Fibroblast of lung (primary cell): ENCODE measurements around the gene ADAP1. TPM values are rescaled to one million over a fixed set of nuclear protein-coding genes. Genes with fewer than 3 reads are reported as not detected.

Source experiments
- DNase-seq, 2 donors: peaks; one replicate each; pipeline versions ENCODE4 v3.0.0 to v3.0.0-alpha.2; 2010; ENCODE audit warnings: low read depth in 2 of 2
- H2AFZ ChIP-seq: 2 replicates; pipeline ENCODE4 v1.5.1; 2012; ENCODE audit warnings: low read length, control low read depth, inconsistent platforms
- H3K27ac ChIP-seq: 2 replicates; pipeline ENCODE4 v1.5.1; 2011; ENCODE audit warnings: low read length, control low read depth; ENCODE audit not compliant: insufficient read depth
- H3K27me3 ChIP-seq: 2 replicates; pipeline ENCODE4 v1.5.1; 2011; ENCODE audit warnings: mild to moderate bottlenecking, low read length; ENCODE audit not compliant: control insufficient read depth, insufficient read depth
- H3K36me3 ChIP-seq: 2 replicates; pipeline ENCODE4 v1.5.1; 2011; ENCODE audit warnings: low read length; ENCODE audit not compliant: control insufficient read depth, insufficient read depth
- H3K4me1 ChIP-seq: 2 replicates; pipeline ENCODE4 v1.5.1; 2011; ENCODE audit warnings: low read length; ENCODE audit not compliant: control insufficient read depth, insufficient read depth; ENCODE audit errors: extremely low read depth
- H3K4me2 ChIP-seq: 2 replicates; pipeline ENCODE4 v1.5.1; 2011; ENCODE audit warnings: low read length, control low read depth; ENCODE audit not compliant: insufficient read depth; ENCODE audit errors: extremely low read depth
- H3K4me3 ChIP-seq, 4 experiments: fragments of 200-600 bp in 1 of 4; sonication (generic) in 1 of 4; replicated peaks in 1 of 4; 2 replicates each; pipeline ENCODE4 v1.5.1; 2011 to 2016; ENCODE audit warnings: low read length in 4 of 4, low read depth in 3 of 4, mild to moderate bottlenecking in 3 of 4, control low read depth in 2 of 4, inconsistent platforms in 1 of 4, mixed read lengths in 1 of 4; ENCODE audit not compliant: insufficient read depth in 1 of 4; ENCODE audit errors: control extremely low read depth in 1 of 4
- H3K79me2 ChIP-seq: 2 replicates; pipeline ENCODE4 v1.5.1; 2012; ENCODE audit warnings: mild to moderate bottlenecking, low read length, inconsistent platforms; ENCODE audit not compliant: control insufficient read depth, insufficient read depth
- H3K9ac ChIP-seq: 2 replicates; pipeline ENCODE4 v1.5.1; 2011; ENCODE audit warnings: mild to moderate bottlenecking, low read length, control low read depth; ENCODE audit not compliant: insufficient read depth
- H3K9me3 ChIP-seq: 2 replicates; pipeline ENCODE4 v1.5.1; 2012; ENCODE audit warnings: low read depth, low read length; ENCODE audit not compliant: control insufficient read depth, insufficient read depth
- H4K20me1 ChIP-seq: 2 replicates; pipeline ENCODE4 v1.5.1; 2011; ENCODE audit warnings: low read length; ENCODE audit not compliant: control insufficient read depth, insufficient read depth; ENCODE audit errors: extremely low read depth
- CTCF ChIP-seq, 2 donors: IDR thresholded peaks in 1 of 2; conservative IDR thresholded peaks in 1 of 2; 1 replicate in 1 of 2; 2 replicates in 1 of 2; pipeline ENCODE4 v1.5.1; 2011 to 2012; ENCODE audit warnings: low read length in 2 of 2, control low read depth in 1 of 2, inconsistent platforms in 1 of 2, low read depth in 1 of 2, mild to moderate bottlenecking in 1 of 2
- EZH2 ChIP-seq: IDR thresholded peaks from 2 replicates; pipeline ENCODE4 v1.5.1; 2012; ENCODE audit warnings: low read length, control low read depth, mild to moderate bottlenecking; ENCODE audit errors: missing control alignments
- polyA plus RNA-seq, 2 donors: library from polyadenylated mRNA; depleted of rRNA in 1 of 2; stranded (reverse) in 1 of 2; unstranded in 1 of 2; fragments of >200 nt; gene quantifications; 2 replicates each; pipeline ENCODE4 v1.2.1, GENCODE V29; 2011 to 2012; ENCODE audit warnings: missing spikeins in 1 of 2
- total RNA-seq: library from RNA; depleted of rRNA; stranded (reverse); fragments of >200 nt; gene quantifications from 2 replicates; pipeline ENCODE4 v1.2.1, GENCODE V29; 2014

The ADAP1 gene
- total and polyA plus RNA-seq, 2 donors (not counting 1 experiment from before 2014, with no cell fraction given), result 1.1 to 2.3 TPM

GRCh38 chr7:982511-983003 lies 28.1 kb upstream of the ADAP1 start:
- no peaks in the 10 kb centered on the region for H4K20me1 ChIP-seq
- H3K27ac ChIP-seq, result no peak overlapping the region
- no peak overlapping the region for H3K4me3 ChIP-seq
- no peaks in the 10 kb centered on the region for H3K9me3 ChIP-seq
- no peak overlapping the region for H2AFZ ChIP-seq
- peaks cover 3% of the 10 kb centered on the region for H3K4me1 ChIP-seq
- no peaks in the 10 kb centered on the region for H3K36me3 ChIP-seq
- H3K27me3 ChIP-seq, result no peaks in the 10 kb centered on the region
- no peak for DNase-seq
- TF ChIP-seq CTCF (conservative IDR thresholded peaks at IDR 0.05 in 1 of 2, IDR thresholded peaks at IDR 0.05 in 1 of 2; ENCODE audit: low read depth in 1 of 2, low read length in 2 of 2), result no peak
- no peak for TF ChIP-seq EZH2
- no peak overlapping the region for H3K4me2 ChIP-seq
- H3K9ac ChIP-seq, result no peak overlapping the region
- no peaks in the 10 kb centered on the region for H3K79me2 ChIP-seq

- Histone ChIP-seq H3K4me1 (peaks cover 3% of the 10 kb centered on the region), H3K36me3 (no peaks in the 10 kb centered on the region), H3K27ac (no peak overlapping the region), H3K79me2 (no peaks in the 10 kb centered on the region), H3K27me3 (no peaks in the 10 kb centered on the region), H3K4me2 (no peak overlapping the region), H2AFZ (no peak overlapping the region), H3K4me3 (no peak overlapping the region), H4K20me1 (no peaks in the 10 kb centered on the region), H3K9ac (no peak overlapping the region), H3K9me3 (no peaks in the 10 kb centered on the region)
- TF ChIP-seq EZH2 (no peak), CTCF (conservative IDR thresholded peaks at IDR 0.05 in 1 of 2, IDR thresholded peaks at IDR 0.05 in 1 of 2; ENCODE audit: low read depth in 1 of 2, low read length in 2 of 2) (no peak)
- DNase-seq, result no peak
Observed at GRCh38 chr7:981793-982510, 27.5 kb upstream of the ADAP1 start.

GRCh38 chr7:979886-980571 lies 25.5 kb upstream of the ADAP1 start:
- no peaks in the 10 kb centered on the region for H4K20me1 ChIP-seq
- no peak for DNase-seq
- TF ChIP-seq EZH2, result no peak
- TF ChIP-seq CTCF (conservative IDR thresholded peaks at IDR 0.05 in 1 of 2, IDR thresholded peaks at IDR 0.05 in 1 of 2; ENCODE audit: low read depth in 1 of 2, low read length in 2 of 2), result no peak

More at GRCh38 chr7:979886-980571, 25.5 kb upstream of the ADAP1 start:
- H3K4me1 ChIP-seq, result peaks cover 3% of the 10 kb centered on the region
- H3K36me3 ChIP-seq, result no peaks in the 10 kb centered on the region
- no peak overlapping the region for H2AFZ ChIP-seq
- H3K4me3 ChIP-seq, result no peak overlapping the region
- H3K27me3 ChIP-seq, result no peaks in the 10 kb centered on the region
- no peaks in the 10 kb centered on the region for H3K9me3 ChIP-seq
- H3K4me2 ChIP-seq, result no peak overlapping the region
- H3K9ac ChIP-seq, result no peak overlapping the region
- H3K27ac ChIP-seq, result no peak overlapping the region
- peaks cover 2% of the 10 kb centered on the region for H3K79me2 ChIP-seq
